ENCODE results near the gene CAMK2N2.

DNA sequence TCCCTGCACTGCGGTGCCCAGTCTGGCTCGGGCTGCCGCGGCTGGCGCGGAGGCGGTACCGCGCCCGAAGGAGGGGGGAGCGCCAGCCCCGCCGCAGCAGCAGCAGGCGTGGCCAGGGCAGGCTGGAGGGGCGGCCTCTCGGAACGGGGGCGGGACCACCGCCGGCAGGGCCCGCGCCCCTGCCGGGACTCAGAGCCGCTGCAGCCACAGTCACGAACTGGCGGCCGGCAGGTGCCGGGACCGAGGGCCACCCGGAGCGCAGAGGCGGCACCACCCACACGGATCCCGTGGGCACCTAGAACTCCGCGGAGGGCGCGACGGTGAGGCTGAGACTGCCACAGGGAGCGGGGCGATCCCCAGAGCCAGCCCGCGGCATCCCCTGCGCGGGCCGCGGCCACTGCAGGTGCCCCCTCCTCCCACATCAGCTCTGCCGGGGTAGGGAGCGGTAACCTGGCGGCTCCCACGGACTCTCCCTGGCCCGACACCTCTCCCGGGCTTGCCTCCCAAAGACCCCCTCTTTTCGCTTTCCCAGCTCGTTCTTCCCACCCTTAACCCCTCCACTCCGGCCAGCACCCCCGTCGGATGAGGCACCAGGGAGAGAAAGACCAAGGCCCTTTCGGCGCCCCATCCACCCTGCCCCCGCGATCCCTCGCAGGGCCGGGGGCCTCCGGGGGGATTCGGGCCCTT is 31.8 kb downstream of the CAMK2N2 start, which contains the start of gene VWA5B2:
- no peak for TF ChIP-seq POLR2A (IDR thresholded peaks at IDR 0.05)
- peak; percentile 12 to 39 (median 31) for TF ChIP-seq CTCF (IDR thresholded peaks at IDR 0.05)
